ENCODE measurements around the gene UTRN.

DNA sequence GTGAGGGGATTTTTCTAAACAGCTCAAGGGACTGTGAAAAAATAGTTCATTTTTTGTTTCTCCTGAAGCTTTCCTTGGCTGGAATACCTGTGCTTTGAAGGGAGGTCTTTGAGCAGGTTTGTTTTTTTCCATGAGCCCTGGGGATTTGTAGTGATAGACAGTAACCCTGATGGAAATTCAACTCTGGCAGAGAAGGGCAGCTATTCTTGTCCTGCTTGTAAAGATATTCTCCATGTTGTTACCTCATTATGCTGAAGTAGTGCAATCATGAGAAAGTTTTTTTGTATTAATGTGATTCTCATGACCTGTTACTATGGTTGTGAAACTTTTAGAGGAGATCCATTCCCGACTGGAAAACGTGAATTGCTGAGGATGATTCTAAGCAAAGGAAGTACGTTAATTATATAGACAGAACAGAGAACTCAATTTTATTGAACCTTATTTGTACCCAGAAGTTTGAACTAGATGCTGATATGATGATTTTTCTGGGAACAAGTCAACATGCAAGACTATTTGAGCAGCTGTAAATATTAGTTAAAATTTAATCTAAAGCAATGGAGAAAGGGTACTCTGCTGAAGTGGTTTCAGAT lies 12.5 kb downstream of the UTRN start:
- TF ChIP-seq, protein P1, sequence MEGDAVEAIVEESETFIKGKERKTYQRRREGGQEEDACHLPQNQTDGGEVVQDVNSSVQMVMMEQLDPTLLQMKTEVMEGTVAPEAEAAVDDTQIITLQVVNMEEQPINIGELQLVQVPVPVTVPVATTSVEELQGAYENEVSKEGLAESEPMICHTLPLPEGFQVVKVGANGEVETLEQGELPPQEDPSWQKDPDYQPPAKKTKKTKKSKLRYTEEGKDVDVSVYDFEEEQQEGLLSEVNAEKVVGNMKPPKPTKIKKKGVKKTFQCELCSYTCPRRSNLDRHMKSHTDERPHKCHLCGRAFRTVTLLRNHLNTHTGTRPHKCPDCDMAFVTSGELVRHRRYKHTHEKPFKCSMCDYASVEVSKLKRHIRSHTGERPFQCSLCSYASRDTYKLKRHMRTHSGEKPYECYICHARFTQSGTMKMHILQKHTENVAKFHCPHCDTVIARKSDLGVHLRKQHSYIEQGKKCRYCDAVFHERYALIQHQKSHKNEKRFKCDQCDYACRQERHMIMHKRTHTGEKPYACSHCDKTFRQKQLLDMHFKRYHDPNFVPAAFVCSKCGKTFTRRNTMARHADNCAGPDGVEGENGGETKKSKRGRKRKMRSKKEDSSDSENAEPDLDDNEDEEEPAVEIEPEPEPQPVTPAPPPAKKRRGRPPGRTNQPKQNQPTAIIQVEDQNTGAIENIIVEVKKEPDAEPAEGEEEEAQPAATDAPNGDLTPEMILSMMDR (conservative IDR thresholded peaks at IDR 0.05 in 1 of 2, IDR thresholded peaks at IDR 0.05 in 1 of 2; ENCODE audit: extremely low read depth in 1 of 2, insufficient read depth in 1 of 2, low read depth in 1 of 2, low read length in 2 of 2) = no peak
- no peak for TF ChIP-seq EZH2 (IDR thresholded peaks at IDR 0.05; ENCODE audit: borderline replicate concordance, low read length)
